Measurements from ENCODE around the gene PEBP1. TPM values are rescaled to one million over a fixed set of nuclear protein-coding genes. Genes with fewer than 3 reads are reported as not detected.
A peak's percentile ranks its signal among the peaks of the same experiment; 100 is the strongest.

The PEBP1 gene
- total RNA-seq, 1 donor from 2014 or later: 134 TPM

- no peak for TF ChIP-seq CTCF (IDR thresholded peaks at IDR 0.05)
- Mint-ChIP-seq H3K4me1 (ENCODE audit: low read depth) (peaks cover 10% of the 10 kb centered on the region), H3K27ac (ENCODE audit: unreplicated experiment) (no peak overlapping the region), H3K27me3 (ENCODE audit: low read depth) (no peaks in the 10 kb centered on the region), H3K36me3 (ENCODE audit: low read depth) (no peaks in the 10 kb centered on the region), H3K4me3 (ENCODE audit: unreplicated experiment) (no peak overlapping the region), H3K9me3 (ENCODE audit: low read depth) (no peaks in the 10 kb centered on the region)
- DNase-seq (ENCODE audit: low spot score): no peak
Observed at GRCh38 chr12:118101051-118101450, 34.9 kb upstream of the PEBP1 start.

GRCh38 chr12:118102070-118102469 lies 33.9 kb upstream of the PEBP1 start:
- peaks cover 10% of the 10 kb centered on the region for H3K4me1 Mint-ChIP-seq (ENCODE audit: low read depth)
- no peak for TF ChIP-seq CTCF (IDR thresholded peaks at IDR 0.05)
- no peak overlapping the region for H3K4me3 Mint-ChIP-seq (ENCODE audit: unreplicated experiment)
- no peaks in the 10 kb centered on the region for H3K27me3 Mint-ChIP-seq (ENCODE audit: low read depth)
- H3K36me3 Mint-ChIP-seq (ENCODE audit: low read depth): no peaks in the 10 kb centered on the region
- H3K27ac Mint-ChIP-seq (ENCODE audit: unreplicated experiment): no peak overlapping the region
- H3K9me3 Mint-ChIP-seq (ENCODE audit: low read depth): no peaks in the 10 kb centered on the region
- DNase-seq (ENCODE audit: low spot score): no peak

DNA sequence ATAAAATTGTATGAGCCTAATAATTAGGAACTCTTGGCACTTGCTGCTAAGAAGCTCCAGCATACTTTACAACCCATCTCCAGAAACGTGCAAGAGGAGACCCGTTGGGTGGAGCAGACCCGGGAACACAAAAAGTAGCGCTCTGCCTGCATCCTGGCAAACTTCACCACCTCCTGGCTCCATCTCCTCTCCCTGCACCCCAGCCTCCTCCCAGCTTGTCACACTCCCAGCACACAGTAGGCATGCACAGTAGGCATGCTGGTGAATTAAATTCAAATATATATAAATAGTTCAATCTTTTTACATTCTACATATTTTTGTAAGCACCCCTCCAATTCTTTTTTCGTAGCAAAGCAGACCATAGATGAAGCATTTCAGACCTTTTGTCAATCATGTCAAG lies 33.3 kb upstream of the PEBP1 start:
- peak overlapping the region; percentile 79 for H3K4me3 Mint-ChIP-seq (ENCODE audit: unreplicated experiment)
- no peak for DNase-seq (ENCODE audit: low spot score)
- no peaks in the 10 kb centered on the region for H3K27me3 Mint-ChIP-seq (ENCODE audit: low read depth)
- no peaks in the 10 kb centered on the region for H3K36me3 Mint-ChIP-seq (ENCODE audit: low read depth)
- H3K27ac Mint-ChIP-seq (ENCODE audit: unreplicated experiment): no peak overlapping the region
- no peak for TF ChIP-seq CTCF (IDR thresholded peaks at IDR 0.05)
- no peaks in the 10 kb centered on the region for H3K9me3 Mint-ChIP-seq (ENCODE audit: low read depth)
- H3K4me1 Mint-ChIP-seq (ENCODE audit: low read depth): peaks cover 10% of the 10 kb centered on the region

DNA sequence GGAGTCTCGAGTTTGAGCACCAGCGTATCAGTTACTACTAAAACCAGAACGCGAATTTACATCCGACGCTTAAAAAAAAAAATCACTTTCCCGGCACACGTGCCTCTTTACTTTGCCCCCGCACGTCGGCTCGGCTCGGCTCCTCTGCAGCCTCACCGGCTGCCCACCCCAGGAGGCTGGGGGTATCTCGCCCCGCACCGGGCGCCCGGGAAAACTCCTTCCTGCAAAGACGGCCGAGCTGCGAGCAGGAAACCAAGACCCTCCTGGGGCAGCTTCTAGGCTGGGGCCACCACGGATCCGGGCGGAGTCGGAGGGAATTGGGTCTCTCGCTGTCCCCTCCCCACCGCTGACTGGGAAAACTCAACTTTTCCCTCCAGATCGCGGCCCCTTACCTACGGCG lies 32.7 kb upstream of the PEBP1 start:
- Mint-ChIP-seq H3K4me1 (ENCODE audit: low read depth) (peaks cover 10% of the 10 kb centered on the region), H3K27me3 (ENCODE audit: low read depth) (no peaks in the 10 kb centered on the region), H3K9me3 (ENCODE audit: low read depth) (no peaks in the 10 kb centered on the region), H3K27ac (ENCODE audit: unreplicated experiment) (no peak overlapping the region), H3K36me3 (ENCODE audit: low read depth) (no peaks in the 10 kb centered on the region), H3K4me3 (ENCODE audit: unreplicated experiment) (peak overlapping the region; percentile 79)
- no peak for TF ChIP-seq CTCF (IDR thresholded peaks at IDR 0.05)
- DNase-seq (ENCODE audit: low spot score): no peak

DNA sequence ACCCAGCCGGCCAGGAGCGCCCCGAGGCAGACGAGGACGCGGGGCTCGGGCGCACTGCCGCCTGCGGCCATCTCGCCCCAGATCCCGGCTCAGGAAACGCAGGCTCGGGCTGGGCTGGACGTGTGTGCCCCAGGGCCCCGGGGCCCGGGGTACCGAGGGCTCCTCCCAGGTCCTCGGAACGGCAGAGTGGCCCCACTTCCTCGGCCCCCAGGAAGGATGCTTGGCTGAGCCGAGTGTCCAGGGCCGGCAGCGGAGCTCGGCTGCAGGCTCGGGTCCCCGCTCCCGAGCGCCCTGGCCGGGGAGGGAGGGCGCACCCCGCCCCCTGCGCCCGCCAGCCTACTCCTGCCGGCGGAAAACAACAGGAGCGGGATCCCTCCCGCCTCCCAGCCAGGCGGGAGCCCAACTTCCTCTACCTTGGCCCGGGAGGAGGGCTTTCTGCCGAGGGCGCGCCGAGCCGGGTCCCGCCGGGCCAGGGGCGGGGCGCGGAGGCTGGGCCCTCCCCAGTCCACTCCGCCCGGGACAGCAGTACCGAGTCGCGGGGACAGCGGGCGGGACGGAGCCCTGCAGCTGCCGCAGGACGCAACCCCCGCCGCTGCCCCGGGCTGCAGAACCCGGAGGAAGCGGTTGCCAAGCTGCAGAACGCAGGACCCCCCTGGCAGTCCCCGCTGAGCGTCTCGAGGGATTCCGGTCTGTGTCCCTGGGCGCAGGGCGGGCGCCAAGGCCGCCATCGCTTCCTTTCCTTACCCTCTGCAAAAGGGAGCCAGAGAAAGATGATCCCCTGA lies 32.1 kb upstream of the PEBP1 start, which contains the start of gene VSIG10:
Gene VSIG10, minus strand, starts transcription at position 411 of the 782 bp plus-strand sequence. Its CDS starts 340 bp downstream, at position 71.
- H3K27ac Mint-ChIP-seq (ENCODE audit: unreplicated experiment): peak within 1 kb of the TSS; percentile 39
- no peaks in the 10 kb centered on the region for H3K27me3 Mint-ChIP-seq (ENCODE audit: low read depth)
- H3K36me3 Mint-ChIP-seq (ENCODE audit: low read depth): no peaks in the 10 kb centered on the region
- peak within 1 kb of the TSS; percentile 79 for H3K4me3 Mint-ChIP-seq (ENCODE audit: unreplicated experiment)
- no peaks in the 10 kb centered on the region for H3K9me3 Mint-ChIP-seq (ENCODE audit: low read depth)
- no peak for DNase-seq (ENCODE audit: low spot score)
- H3K4me1 Mint-ChIP-seq (ENCODE audit: low read depth): peaks cover 10% of the 10 kb centered on the region
- TF ChIP-seq CTCF (IDR thresholded peaks at IDR 0.05): peak; percentile 18
